H1 (cell line): ENCODE data around the gene TMEM120A. TPM values are rescaled to one million over a fixed set of nuclear protein-coding genes. Genes with fewer than 3 reads are reported as not detected.

ENCODE experiments used
- CTCF ChIA-PET: fragments of 300-600 bp; sonication (Branson Sonifier 250); formaldehyde crosslinking; loops from one replicate; lab custom pipeline; 2021; ENCODE audit not compliant: partially characterized antibody; lab: Charles Lee
- POLR2A ChIA-PET: fragments of 300-600 bp; sonication (Branson Sonifier 250); formaldehyde crosslinking; loops from one replicate; lab custom pipeline; 2021; ENCODE audit warnings: inconsistent platforms; ENCODE audit not compliant: partially characterized antibody; lab: Charles Lee
- DNase-seq, 2 experiments: peaks; one replicate each; pipeline versions ENCODE4 v3.0.0 to v3.0.0-alpha.2; 2010 to 2022; ENCODE audit warnings: low spot score in 2 of 2, low read depth in 1 of 2, mixed read lengths in 1 of 2
- FAIRE-seq: peaks from 2 replicates; lab custom pipeline; 2011; peaks lifted over from hg19 to GRCh38; lab: Jason Lieb, UNC
- H2AFZ ChIP-seq: 2 replicates; pipeline ENCODE4 v1.8.1; 2012; ENCODE audit warnings: low read length, inconsistent platforms
- H2AK5ac ChIP-seq: 2 replicates; pipeline ENCODE4 v1.6.1; 2013; ENCODE audit warnings: low read depth, low read length
- H2BK120ac ChIP-seq: replicated peaks from 2 replicates; pipeline ENCODE3; 2013; ENCODE audit warnings: low read depth, low read length, inconsistent platforms
- H2BK12ac ChIP-seq: 2 replicates; pipeline ENCODE4 v1.6.1; 2013; ENCODE audit warnings: low read depth, low read length
- H2BK15ac ChIP-seq: 2 replicates; pipeline ENCODE4 v1.6.1; 2013; ENCODE audit warnings: low read length
- H2BK20ac ChIP-seq: 2 replicates; pipeline ENCODE4 v1.6.1; 2013; ENCODE audit warnings: low read length
- H2BK5ac ChIP-seq: 2 replicates; pipeline ENCODE4 v1.6.1; 2013; ENCODE audit warnings: low read depth, low read length
- H3K14ac ChIP-seq: 2 replicates; pipeline ENCODE4 v1.6.1; 2013; ENCODE audit warnings: inconsistent platforms; ENCODE audit not compliant: insufficient read length
- H3K18ac ChIP-seq: 2 replicates; pipeline ENCODE4 v1.6.1; 2013; ENCODE audit warnings: low read length; ENCODE audit errors: extremely low read depth
- H3K23ac ChIP-seq: 2 replicates; pipeline ENCODE4 v1.6.1; 2013; ENCODE audit warnings: inconsistent platforms; ENCODE audit not compliant: insufficient read length
- H3K23me2 ChIP-seq: 2 replicates; pipeline ENCODE4 v1.6.1; 2013; ENCODE audit warnings: low read depth, low read length
- H3K27ac ChIP-seq: 2 replicates; pipeline ENCODE4 v1.6.1; 2011; ENCODE audit warnings: low read depth, low read length, inconsistent platforms
- H3K27me3 ChIP-seq, 4 experiments: replicated peaks in 1 of 4; 1 replicate in 1 of 4; 2 replicates in 3 of 4; pipeline versions ENCODE4 v1.6.1 to v1.8.1; 2011 to 2013; ENCODE audit warnings: low read length in 3 of 4, mild to moderate bottlenecking in 3 of 4, inconsistent platforms in 2 of 4, mixed read lengths in 2 of 4, moderate library complexity in 1 of 4; ENCODE audit not compliant: control insufficient read depth in 3 of 4, insufficient read depth in 3 of 4; ENCODE audit errors: extremely low read depth in 1 of 4
- H3K36me3 ChIP-seq, 4 experiments: 2 replicates each; pipeline versions ENCODE4 v1.6.1 to v1.8.1; 2011 to 2013; ENCODE audit warnings: mild to moderate bottlenecking in 4 of 4, low read length in 3 of 4, moderate library complexity in 2 of 4, control low read depth in 1 of 4, inconsistent platforms in 1 of 4; ENCODE audit not compliant: insufficient read depth in 4 of 4, control insufficient read depth in 2 of 4
- H3K4ac ChIP-seq: replicated peaks from 2 replicates; pipeline ENCODE3; 2013; ENCODE audit warnings: low read length, low read depth, mixed read lengths, inconsistent platforms; ENCODE audit not compliant: insufficient read length
- H3K4me1 ChIP-seq, 4 experiments: replicated peaks in 1 of 4; 1 replicate in 1 of 4; 2 replicates in 3 of 4; pipeline versions ENCODE4 v1.6.1 to v1.8.1; 2011 to 2013; ENCODE audit warnings: low read length in 3 of 4, inconsistent platforms in 2 of 4, mixed read lengths in 1 of 4; ENCODE audit not compliant: insufficient read depth in 4 of 4, control insufficient read depth in 3 of 4
- H3K4me2 ChIP-seq, 2 experiments: 2 replicates each; pipeline versions ENCODE4 v1.6.1 to v1.8.1; 2011 to 2013; ENCODE audit warnings: low read depth in 2 of 2, low read length in 2 of 2, control low read depth in 1 of 2, inconsistent platforms in 1 of 2, mild to moderate bottlenecking in 1 of 2; ENCODE audit not compliant: insufficient read depth in 1 of 2
- H3K4me3 ChIP-seq, 4 experiments: fragments of 200-600, 300-600 bp in 1 of 4; sonication (generic), shearing (Covaris generic), sonication (Bioruptor Twin) in 1 of 4; 2 replicates each; pipeline versions ENCODE4 v1.5.1 to v1.8.1; 2011 to 2016; ENCODE audit warnings: low read length in 4 of 4, low read depth in 3 of 4, control low read depth in 2 of 4, inconsistent platforms in 2 of 4, mild to moderate bottlenecking in 2 of 4, mixed read lengths in 1 of 4, moderate library complexity in 1 of 4; ENCODE audit not compliant: insufficient read depth in 2 of 4; ENCODE audit errors: extremely low read depth in 1 of 4
- H3K56ac ChIP-seq: replicated peaks from 2 replicates; pipeline ENCODE3; 2013; ENCODE audit warnings: low read depth, mild to moderate bottlenecking, mixed read lengths, low read length, inconsistent platforms; ENCODE audit not compliant: insufficient read length
- H3K79me1 ChIP-seq: 2 replicates; pipeline ENCODE4 v1.6.1; 2013; ENCODE audit warnings: low read depth, low read length, control low read depth
- H3K79me2 ChIP-seq, 2 experiments: 2 replicates each; pipeline versions ENCODE4 v1.6.1 to v1.8.1; 2012 to 2013; ENCODE audit warnings: low read length in 2 of 2, mild to moderate bottlenecking in 2 of 2, inconsistent platforms in 1 of 2; ENCODE audit not compliant: insufficient read depth in 2 of 2, control insufficient read depth in 1 of 2
- H3K9ac ChIP-seq, 4 experiments: replicated peaks in 1 of 4; 1 replicate in 1 of 4; 2 replicates in 3 of 4; pipeline versions ENCODE4 v1.6.1 to v1.8.1; 2011 to 2013; ENCODE audit warnings: low read depth in 3 of 4, low read length in 3 of 4, control low read depth in 2 of 4, mild to moderate bottlenecking in 2 of 4, moderate library complexity in 2 of 4, inconsistent platforms in 1 of 4; ENCODE audit errors: extremely low read depth in 1 of 4
- H3K9me3 ChIP-seq, 2 experiments: 2 replicates each; pipeline versions ENCODE4 v1.6.1 to v1.8.1; 2012 to 2013; ENCODE audit warnings: mild to moderate bottlenecking in 2 of 2, moderate library complexity in 2 of 2, control low read depth in 1 of 2, inconsistent platforms in 1 of 2, low read depth in 1 of 2, low read length in 1 of 2, mixed read lengths in 1 of 2; ENCODE audit not compliant: insufficient read depth in 2 of 2
- H4K20me1 ChIP-seq, 2 experiments: replicated peaks in 1 of 2; 2 replicates each; pipeline versions ENCODE3 to v1.8.1; 2011 to 2013; ENCODE audit warnings: inconsistent platforms in 2 of 2, low read length in 2 of 2, mild to moderate bottlenecking in 1 of 2; ENCODE audit not compliant: insufficient read depth in 2 of 2, control insufficient read depth in 1 of 2
- H4K5ac ChIP-seq: 2 replicates; pipeline ENCODE4 v1.6.1; 2013; ENCODE audit warnings: low read length, low read depth, mixed read lengths, inconsistent platforms; ENCODE audit not compliant: insufficient read length
- H4K8ac ChIP-seq: 2 replicates; pipeline ENCODE4 v1.8.0; 2013; ENCODE audit warnings: mild to moderate bottlenecking, moderate library complexity, low read length, inconsistent platforms; ENCODE audit not compliant: insufficient read depth; ENCODE audit errors: extremely low read depth
- H4K91ac ChIP-seq: replicated peaks from 2 replicates; pipeline ENCODE3; 2013; ENCODE audit warnings: low read length, mixed read lengths, inconsistent platforms; ENCODE audit not compliant: insufficient read length
- BRCA1 ChIP-seq: IDR thresholded peaks from 2 replicates; pipeline ENCODE4 v1.6.1; 2012; ENCODE audit warnings: low read depth, low read length, improper control_type of control experiment
- KDM1A ChIP-seq: fragments of 200-600, 300-600 bp; sonication (generic); IDR thresholded peaks from 2 replicates; pipeline ENCODE4 v1.7.1; 2016; ENCODE audit warnings: mild to moderate bottlenecking, low read length, borderline replicate concordance
- RAD21 ChIP-seq, 2 experiments: IDR thresholded peaks in 1 of 2; conservative IDR thresholded peaks in 1 of 2; 2 replicates each; pipeline ENCODE4 v1.6.1; 2011; ENCODE audit warnings: low read depth in 2 of 2, low read length in 2 of 2, improper control_type of control experiment in 1 of 2, inconsistent platforms in 1 of 2, mild to moderate bottlenecking in 1 of 2, moderate library complexity in 1 of 2
- RFX5 ChIP-seq: IDR thresholded peaks from 2 replicates; pipeline ENCODE4 v1.6.1; 2011; ENCODE audit warnings: low read depth, low read length, improper control_type of control experiment, borderline replicate concordance
- SIX5 ChIP-seq: IDR thresholded peaks from 2 replicates; pipeline ENCODE4 v1.6.1; 2011; ENCODE audit warnings: mild to moderate bottlenecking, low read depth, low read length
- WGBS, 2 experiments: shearing (Covaris generic) in 1 of 2; methylation state at CpG; one replicate each; pipeline versions ENCODE4 v1.1.6 to v1.1.7; 2013 to 2015; ENCODE audit warnings: low lambda C conversion rate in 2 of 2, mixed read lengths in 2 of 2, inconsistent platforms in 1 of 2, low coverage in 1 of 2, missing lambda C conversion rate in 1 of 2; ENCODE audit not compliant: insufficient replicate concordance in 2 of 2, insufficient coverage in 1 of 2, insufficient read length in 1 of 2; ENCODE audit errors: extremely low coverage in 1 of 2, missing lambda C conversion rate in 1 of 2; 5-methylcytosine and 5-hydroxymethylcytosine counted together
- polyA plus RNA-seq, 7 experiments: library from polyadenylated mRNA; depleted of rRNA in 3 of 7; stranded (reverse) in 5 of 7; unstranded in 2 of 7; fragments of >200 nt in 5 of 7; fragments of 200-250 nt in 2 of 7; gene quantifications; 1 replicate in 5 of 7; 2 replicates in 1 of 7; 4 replicates in 1 of 7; pipeline versions ENCODE4 v1.2.1 to v1.2.3, GENCODE V29; 2011 to 2013; ENCODE audit warnings: missing spikeins in 2 of 7, mixed read lengths in 2 of 7
- total RNA-seq: library from RNA; stranded (reverse); fragmentation: NEBNext Ultra II Directional; extraction: Animal tissue kit (Norgen Biotek cat#: 25700); gene quantifications from 2 replicates; pipeline ENCODE4 v1.2.1, GENCODE V29; 2021

Gene TMEM120A
- total and polyA plus RNA-seq, 2 of the 8 experiments (the other 6 are each of a cell fraction or from before 2014, with no cell fraction given): 15.6 to 49.9 TPM

DNA sequence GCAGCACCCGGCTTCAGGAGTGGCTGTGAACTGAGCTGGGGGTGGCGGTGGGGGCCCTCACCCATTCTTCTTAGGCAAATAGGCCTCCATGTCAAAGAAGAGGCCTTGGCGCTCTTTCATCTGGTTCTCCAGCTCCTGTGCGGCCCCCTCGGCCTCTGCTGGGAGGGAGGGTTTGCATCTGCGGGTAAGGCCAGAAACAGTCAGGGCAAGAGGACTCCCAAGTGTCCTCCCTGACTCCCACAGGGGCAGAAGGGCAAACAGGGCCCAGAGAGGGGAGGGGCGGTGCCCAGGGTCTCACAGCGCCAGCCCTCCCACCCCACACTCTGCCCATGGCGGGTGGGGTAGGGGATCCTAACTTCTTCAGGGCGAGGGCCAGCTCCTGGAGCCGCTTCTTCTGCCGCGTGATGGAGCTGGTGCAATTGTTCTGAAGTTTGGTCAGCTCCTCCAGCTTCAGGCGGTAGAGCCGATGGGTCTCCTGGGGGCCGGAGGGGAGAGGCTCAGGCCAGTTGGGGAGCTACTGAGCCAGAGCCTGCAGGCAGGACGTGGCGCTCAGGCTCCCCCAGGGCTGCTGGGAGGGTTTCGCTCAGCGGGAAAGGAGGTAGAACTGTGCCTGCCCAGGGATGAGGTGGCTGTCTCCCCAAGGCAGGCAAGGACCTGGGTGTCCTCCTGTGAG, 2.2 kb downstream of the TMEM120A start:
- Histone ChIP-seq H3K23me2 (peaks cover 13% of the 10 kb centered on the region; the same call in 1 of the 2 replicates), H2BK20ac (no peak overlapping the region), H3K14ac (no peak overlapping the region), H3K79me2 (no peaks in the 10 kb centered on the region)
- TF ChIP-seq SIX5: no peak
- no peak for TF ChIP-seq KDM1A
- 0 out of 4 replicates have a peak, but pooled peaks of 1 of the 2 experiments have one; percentile 3 for TF ChIP-seq RAD21 (IDR thresholded peaks at IDR 0.05 in 1 of 2, conservative IDR thresholded peaks at IDR 0.05 in 1 of 2; ENCODE audit: low read depth in 2 of 2, low read length in 2 of 2)
- TF ChIP-seq BRCA1: no peak
- no peak for TF ChIP-seq RFX5
- TF ChIP-seq, all 59 proteins: peak for 1
- no peak overlapping the region for H3K27ac ChIP-seq
- FAIRE-seq (no peak), DNase-seq (no peak)
- H4K20me1 ChIP-seq: no peaks in the 10 kb centered on the region
- peaks cover 0 to 31% (median 21%) of the 10 kb centered on the region in 4 experiments; a peak in 6 of 7 replicates for H3K4me1 ChIP-seq
- no peak overlapping the region for H3K4me3 ChIP-seq
- H3K56ac ChIP-seq: no peak overlapping the region
- no peak overlapping the region for H3K23ac ChIP-seq
- no peak overlapping the region for H3K4me2 ChIP-seq
- no peaks in the 10 kb centered on the region for H3K27me3 ChIP-seq
- ChIA-PET POLR2A (interaction anchor here (1.2 to 2.9 kb wide), 4 partner anchors 18 to 77 kb away, joined by 3 to 7 read pairs (median 4); partner anchors contain the start of genes MDH2, POR and STYXL1), CTCF (interaction anchor here (1.2 to 6.3 kb wide), 4 partner anchors 9 to 76 kb away, joined by 3 to 41 read pairs (median 3); no protein-coding TSS in a partner anchor)
- H4K91ac ChIP-seq: peak overlapping the region; percentile 39
- 95% methylated on average over 18 of the region's 20 CpGs; no CpG with 5 or more reads in 1 of the 2 experiments for WGBS, 2 experiments
- H3K18ac ChIP-seq: no peak overlapping the region
- no peak overlapping the region for H4K8ac ChIP-seq
- H2BK120ac ChIP-seq: no peak overlapping the region
- H3K79me1 ChIP-seq: 0 out of 2 replicates have a peak, but pooled peaks cover 2% of the 10 kb centered on the region
- no peak overlapping the region for H2BK15ac ChIP-seq
- no peak overlapping the region for H3K9ac ChIP-seq
- H2AFZ ChIP-seq: no peak overlapping the region
- H2BK5ac ChIP-seq: no peak overlapping the region
- no peaks in the 10 kb centered on the region for H3K9me3 ChIP-seq
- no peak overlapping the region for H3K4ac ChIP-seq
- H3K36me3 ChIP-seq: peaks cover 0 to 5% (median 2%) of the 10 kb centered on the region in 4 experiments; a peak in 4 of 8 replicates
- no peak overlapping the region for H4K5ac ChIP-seq
- H2BK12ac ChIP-seq: 0 out of 2 replicates have a peak overlapping the region, but pooled peaks have one; percentile 4
- no peak overlapping the region for H2AK5ac ChIP-seq
